Mesendoderm (in vitro differentiated cells): ENCODE data around the gene GALNT7.

ENCODE experiments used
- DNase-seq: peaks from one replicate; pipeline ENCODE4 v3.0.0; 2013
- H2AK5ac ChIP-seq: 2 replicates; pipeline ENCODE4 v1.6.1; 2013; ENCODE audit warnings: low read length, inconsistent platforms
- H2BK120ac ChIP-seq: 2 replicates; pipeline ENCODE4 v1.6.1; 2013; ENCODE audit warnings: low read depth, mild to moderate bottlenecking, low read length, moderate library complexity, mixed read lengths
- H2BK15ac ChIP-seq: replicated peaks from 2 replicates; pipeline ENCODE4 v1.6.1; 2013; ENCODE audit warnings: low read depth, mild to moderate bottlenecking, moderate library complexity
- H2BK5ac ChIP-seq: 2 replicates; pipeline ENCODE4 v1.6.1; 2013; ENCODE audit warnings: low read length, inconsistent platforms
- H3K18ac ChIP-seq: 2 replicates; pipeline ENCODE4 v1.6.1; 2013; ENCODE audit warnings: mild to moderate bottlenecking, low read length, mixed read lengths
- H3K23ac ChIP-seq: one replicate; pipeline ENCODE4 v1.6.1; 2013; ENCODE audit warnings: low read length
- H3K27ac ChIP-seq: 2 replicates; pipeline ENCODE4 v1.5.1; 2013; ENCODE audit warnings: low read depth, mild to moderate bottlenecking, inconsistent platforms, low read length, moderate library complexity
- H3K27me3 ChIP-seq: 2 replicates; pipeline ENCODE4 v1.6.1; 2013; ENCODE audit warnings: low read length, control low read depth, mild to moderate bottlenecking, inconsistent platforms; ENCODE audit not compliant: insufficient read depth, poor library complexity
- H3K36me3 ChIP-seq: 2 replicates; pipeline ENCODE4 v1.6.1; 2013; ENCODE audit warnings: low read length, inconsistent platforms; ENCODE audit not compliant: control insufficient read depth, insufficient read depth
- H3K4ac ChIP-seq: one replicate; pipeline ENCODE4 v1.6.1; 2013; ENCODE audit warnings: low read depth, mild to moderate bottlenecking, low read length, moderate library complexity
- H3K4me1 ChIP-seq: 2 replicates; pipeline ENCODE4 v1.6.1; 2013; ENCODE audit warnings: low read depth, low read length, inconsistent platforms; ENCODE audit not compliant: control insufficient read depth
- H3K4me2 ChIP-seq: 2 replicates; pipeline ENCODE4 v1.6.1; 2013; ENCODE audit warnings: low read length
- H3K4me3 ChIP-seq: 2 replicates; pipeline ENCODE4 v1.5.1; 2013; ENCODE audit warnings: mild to moderate bottlenecking, low read length
- H3K56ac ChIP-seq: one replicate; pipeline ENCODE4 v1.6.1; 2013; ENCODE audit warnings: low read length
- H3K79me1 ChIP-seq: 2 replicates; pipeline ENCODE4 v1.6.1; 2013; ENCODE audit warnings: low read length, inconsistent platforms
- H3K79me2 ChIP-seq: 2 replicates; pipeline ENCODE4 v1.6.1; 2013; ENCODE audit warnings: mild to moderate bottlenecking, low read length; ENCODE audit not compliant: control insufficient read depth, insufficient read depth
- H3K9ac ChIP-seq: 2 replicates; pipeline ENCODE4 v1.6.1; 2013; ENCODE audit warnings: low read length, inconsistent platforms
- H4K5ac ChIP-seq: one replicate; pipeline ENCODE4 v1.6.1; 2013; ENCODE audit warnings: low read length
- H4K8ac ChIP-seq: one replicate; pipeline ENCODE4 v1.6.1; 2013; ENCODE audit warnings: low read depth, mild to moderate bottlenecking, control low read depth, low read length, moderate library complexity
- WGBS: extraction: QIAGEN DNeasy Blood & Tissue Kit; methylation state at CpG from one replicate; pipeline ENCODE4 v1.1.7; 2013; ENCODE audit warnings: low lambda C conversion rate, missing lambda C conversion rate; ENCODE audit not compliant: insufficient coverage; ENCODE audit errors: extremely low coverage; 5-methylcytosine and 5-hydroxymethylcytosine counted together

Gene GALNT7

GRCh38 chr4:173254646-173255045, 86.0 kb downstream of the GALNT7 start:
- Histone ChIP-seq H3K4me3 (no peak overlapping the region), H3K27me3 (no peaks in the 10 kb centered on the region)

GRCh38 chr4:173256825-173257224, 88.2 kb downstream of the GALNT7 start:
- H3K27ac ChIP-seq: no peak overlapping the region
- no peaks in the 10 kb centered on the region for H3K36me3 ChIP-seq
- no peak overlapping the region for H2BK15ac ChIP-seq
- H3K79me2 ChIP-seq: peaks cover 8% of the 10 kb centered on the region
- no peak for DNase-seq
- no peak overlapping the region for H3K18ac ChIP-seq
- H4K5ac ChIP-seq: no peak overlapping the region
- no peak overlapping the region for H2BK5ac ChIP-seq
- H3K56ac ChIP-seq: no peak overlapping the region
- no peaks in the 10 kb centered on the region for H3K4me1 ChIP-seq
- no peak overlapping the region for H3K4ac ChIP-seq
- no peak overlapping the region for H2BK120ac ChIP-seq
- no peak overlapping the region for H3K23ac ChIP-seq
- no peaks in the 10 kb centered on the region for H3K27me3 ChIP-seq
- H3K79me1 ChIP-seq: peaks cover 12% of the 10 kb centered on the region
- WGBS: no CpG with 5 or more reads among the region's 3 CpGs
- H3K9ac ChIP-seq: no peak overlapping the region
- H2AK5ac ChIP-seq: no peak overlapping the region
- no peak overlapping the region for H3K4me3 ChIP-seq
- no peak overlapping the region for H3K4me2 ChIP-seq
- no peak overlapping the region for H4K8ac ChIP-seq

More at GRCh38 chr4:173254646-173255045, 86.0 kb downstream of the GALNT7 start:
- H2BK15ac ChIP-seq: no peak overlapping the region
- no peak overlapping the region for H3K23ac ChIP-seq
- peaks cover 9% of the 10 kb centered on the region for H3K79me1 ChIP-seq
- H4K5ac ChIP-seq: no peak overlapping the region
- no peak overlapping the region for H3K4me2 ChIP-seq
- H3K56ac ChIP-seq: no peak overlapping the region
- H3K4ac ChIP-seq: no peak overlapping the region
- H2BK5ac ChIP-seq: no peak overlapping the region
- DNase-seq: no peak
- H3K79me2 ChIP-seq: peaks cover 8% of the 10 kb centered on the region
- H4K8ac ChIP-seq: no peak overlapping the region
- no peak overlapping the region for H3K18ac ChIP-seq
- H3K9ac ChIP-seq: no peak overlapping the region
- H2BK120ac ChIP-seq: no peak overlapping the region
- H3K27ac ChIP-seq: no peak overlapping the region
- H3K4me1 ChIP-seq: no peaks in the 10 kb centered on the region
- no peak overlapping the region for H2AK5ac ChIP-seq
- H3K36me3 ChIP-seq: no peaks in the 10 kb centered on the region

- H4K8ac ChIP-seq: no peak overlapping the region
- H3K4me3 ChIP-seq: no peak overlapping the region
- H3K79me2 ChIP-seq: peaks cover 8% of the 10 kb centered on the region
- WGBS: no CpG with 5 or more reads among the region's 4 CpGs
- no peak overlapping the region for H3K4ac ChIP-seq
- no peak overlapping the region for H3K23ac ChIP-seq
- no peak overlapping the region for H3K56ac ChIP-seq
- H3K4me2 ChIP-seq: no peak overlapping the region
- H3K9ac ChIP-seq: no peak overlapping the region
- peak; percentile 88 for DNase-seq
- H2BK15ac ChIP-seq: no peak overlapping the region
- no peak overlapping the region for H3K18ac ChIP-seq
- H2BK120ac ChIP-seq: no peak overlapping the region
- H4K5ac ChIP-seq: no peak overlapping the region
- H2AK5ac ChIP-seq: no peak overlapping the region
- H3K36me3 ChIP-seq: no peaks in the 10 kb centered on the region
- H3K4me1 ChIP-seq: no peaks in the 10 kb centered on the region
- H3K27ac ChIP-seq: no peak overlapping the region
- peaks cover 12% of the 10 kb centered on the region for H3K79me1 ChIP-seq
- H2BK5ac ChIP-seq: no peak overlapping the region
- no peaks in the 10 kb centered on the region for H3K27me3 ChIP-seq
Measured at GRCh38 chr4:173257732-173258717, 89.4 kb downstream of the GALNT7 start.

- Histone ChIP-seq H3K4me1 (no peaks in the 10 kb centered on the region), H2BK15ac (no peak overlapping the region), H3K27me3 (no peaks in the 10 kb centered on the region), H4K5ac (no peak overlapping the region), H3K79me1 (peaks cover 8% of the 10 kb centered on the region), H3K9ac (no peak overlapping the region), H4K8ac (no peak overlapping the region), H3K4me2 (no peak overlapping the region), H3K27ac (no peak overlapping the region), H3K23ac (no peak overlapping the region), H3K4me3 (no peak overlapping the region), H3K79me2 (peaks cover 7% of the 10 kb centered on the region), H3K36me3 (no peaks in the 10 kb centered on the region), H3K4ac (no peak overlapping the region), H3K56ac (no peak overlapping the region), H2BK5ac (no peak overlapping the region), H2BK120ac (no peak overlapping the region), H3K18ac (no peak overlapping the region), H2AK5ac (no peak overlapping the region)
- no CpG with 5 or more reads among the region's 2 CpGs for WGBS
- no peak for DNase-seq
Measured at GRCh38 chr4:173258866-173259265, 90.3 kb downstream of the GALNT7 start.

GRCh38 chr4:173259310-173259709, 90.7 kb downstream of the GALNT7 start:
- Histone ChIP-seq H3K56ac (no peak overlapping the region), H3K4me1 (no peaks in the 10 kb centered on the region), H3K9ac (no peak overlapping the region), H2BK15ac (no peak overlapping the region), H3K79me1 (peaks cover 8% of the 10 kb centered on the region), H3K27me3 (no peaks in the 10 kb centered on the region), H4K5ac (no peak overlapping the region), H3K4me2 (no peak overlapping the region), H2BK120ac (no peak overlapping the region), H4K8ac (no peak overlapping the region), H2BK5ac (no peak overlapping the region), H3K27ac (no peak overlapping the region), H3K36me3 (no peaks in the 10 kb centered on the region), H3K79me2 (peaks cover 7% of the 10 kb centered on the region), H3K4ac (no peak overlapping the region), H3K18ac (no peak overlapping the region), H3K23ac (no peak overlapping the region), H2AK5ac (no peak overlapping the region), H3K4me3 (no peak overlapping the region)
- no CpG with 5 or more reads among the region's 6 CpGs for WGBS
- DNase-seq: no peak
